HG02759 (cell line): ENCODE data around the gene TIGD6.

Experiments used
- ATAC-seq: cut with Tn5 transposase; IDR thresholded peaks from one replicate; pipeline ENCODE4 v1.9.1; 2021; ENCODE audit warnings: mild to moderate bottlenecking, moderate library complexity; ENCODE audit not compliant: unreplicated experiment

The TIGD6 gene

GRCh38 chr5:149981206-149981605 is 19.2 kb downstream of the TIGD6 start:
- ATAC-seq, result no peak

DNA sequence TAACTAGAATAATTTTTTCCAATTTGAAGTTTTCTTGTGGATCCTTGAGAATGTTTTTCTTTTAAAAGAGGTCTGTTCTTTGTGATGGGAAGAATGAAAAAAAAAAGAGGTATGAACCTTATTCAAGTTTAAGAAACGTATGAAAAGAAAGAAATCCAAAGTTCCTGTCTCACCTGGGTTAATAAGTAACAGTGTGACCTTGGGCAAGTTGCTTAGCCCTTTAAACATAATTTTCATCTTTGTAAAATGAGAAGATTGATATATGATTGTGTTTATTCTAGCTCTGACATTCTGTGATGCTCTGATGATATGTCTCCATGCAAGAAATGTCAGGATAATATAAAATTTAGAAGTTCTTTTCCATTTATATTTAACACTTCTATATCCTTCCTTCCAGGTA is 20.6 kb downstream of the TIGD6 start:
- no peak for ATAC-seq

GRCh38 chr5:149975409-149975808 is 25.0 kb downstream of the TIGD6 start:
- no peak for ATAC-seq

GRCh38 chr5:149969181-149969930 is 31.1 kb downstream of the TIGD6 start:
- ATAC-seq, result no peak

DNA sequence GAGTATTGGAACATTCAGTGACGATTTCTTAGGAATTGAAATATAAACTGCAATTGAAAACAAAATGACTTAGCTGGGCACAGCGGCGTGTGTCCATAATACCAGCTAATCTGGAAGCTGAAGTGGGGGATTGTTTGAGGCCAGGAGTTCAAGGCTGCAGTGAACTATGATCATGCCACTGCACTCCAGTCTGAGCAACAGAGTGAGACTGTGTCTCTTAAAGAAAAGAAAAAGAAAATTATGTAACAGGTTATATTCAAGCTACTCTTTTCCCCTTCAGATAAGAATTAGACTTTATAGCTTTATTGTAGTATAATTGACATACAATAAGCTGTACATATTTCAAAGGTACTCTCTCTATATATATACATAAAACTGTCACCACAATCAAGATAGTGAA is 33.5 kb downstream of the TIGD6 start:
- no peak for ATAC-seq

DNA sequence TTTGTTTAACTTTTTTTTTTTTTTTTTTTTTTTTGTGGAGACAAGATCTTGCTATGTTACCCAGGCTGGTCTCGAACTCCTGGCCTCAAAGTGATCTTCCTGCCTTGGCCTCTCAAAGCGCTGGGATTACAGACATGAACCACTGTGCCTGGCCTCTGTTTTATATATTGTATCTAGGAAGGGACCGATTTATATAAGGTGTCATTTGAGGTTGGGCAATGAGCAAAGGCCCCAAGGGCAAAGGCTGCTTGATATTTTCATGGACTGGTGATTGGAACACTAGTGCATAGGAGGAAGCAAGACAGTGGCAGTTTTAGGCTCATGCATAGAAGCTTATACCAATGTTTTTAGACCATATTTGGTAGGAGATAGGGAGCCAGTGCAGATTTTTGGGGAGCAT is 36.7 kb downstream of the TIGD6 start:
- no peak for ATAC-seq

- ATAC-seq, result no peak
Measured at GRCh38 chr5:149962601-149963300, 37.7 kb downstream of the TIGD6 start.

- ATAC-seq, result no peak
Measured at GRCh38 chr5:149961957-149962409, 38.5 kb downstream of the TIGD6 start.

DNA sequence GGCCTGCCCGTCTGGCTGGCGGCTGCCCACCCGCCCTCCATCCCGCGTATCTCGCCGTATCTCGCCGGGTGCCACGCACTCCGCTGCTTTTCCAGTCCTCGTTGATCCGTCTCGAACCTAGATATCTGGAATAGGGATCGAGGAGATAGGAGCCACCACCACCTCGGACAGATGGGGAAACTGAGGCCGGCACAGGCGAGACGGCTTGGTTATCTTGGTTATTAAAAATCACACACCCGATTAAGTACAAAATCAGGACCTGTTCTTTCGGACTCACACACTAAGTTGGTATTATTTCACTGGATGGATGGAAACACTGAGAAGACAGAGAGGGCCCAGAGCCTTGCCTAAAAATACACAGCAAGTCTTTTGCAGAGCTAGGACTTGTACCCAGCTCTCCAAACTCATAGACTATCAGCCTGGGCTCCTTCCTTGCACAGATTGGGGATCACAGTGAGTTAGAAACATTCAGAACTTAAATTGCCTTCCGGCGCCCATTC is 39.2 kb downstream of the TIGD6 start:
- ATAC-seq, result no peak

GRCh38 chr5:149960272-149961185 is 39.9 kb downstream of the TIGD6 start, which contains the start of gene SLC26A2:
Gene SLC26A2, plus strand, starts transcription at chr5:149960758. Its CDS starts 16,895 bp downstream, at chr5:149977653.
- ATAC-seq, result peak; percentile 99

GRCh38 chr5:149959406-149960236 is 40.8 kb downstream of the TIGD6 start:
- ATAC-seq, result no peak

- no peak for ATAC-seq
Measured at GRCh38 chr5:149957855-149958254, 42.6 kb downstream of the TIGD6 start.

- ATAC-seq, result no peak
Measured at GRCh38 chr5:149956685-149957084, 43.8 kb downstream of the TIGD6 start.

- ATAC-seq, result no peak
Measured at GRCh38 chr5:149954798-149955197, 45.7 kb downstream of the TIGD6 start.

DNA sequence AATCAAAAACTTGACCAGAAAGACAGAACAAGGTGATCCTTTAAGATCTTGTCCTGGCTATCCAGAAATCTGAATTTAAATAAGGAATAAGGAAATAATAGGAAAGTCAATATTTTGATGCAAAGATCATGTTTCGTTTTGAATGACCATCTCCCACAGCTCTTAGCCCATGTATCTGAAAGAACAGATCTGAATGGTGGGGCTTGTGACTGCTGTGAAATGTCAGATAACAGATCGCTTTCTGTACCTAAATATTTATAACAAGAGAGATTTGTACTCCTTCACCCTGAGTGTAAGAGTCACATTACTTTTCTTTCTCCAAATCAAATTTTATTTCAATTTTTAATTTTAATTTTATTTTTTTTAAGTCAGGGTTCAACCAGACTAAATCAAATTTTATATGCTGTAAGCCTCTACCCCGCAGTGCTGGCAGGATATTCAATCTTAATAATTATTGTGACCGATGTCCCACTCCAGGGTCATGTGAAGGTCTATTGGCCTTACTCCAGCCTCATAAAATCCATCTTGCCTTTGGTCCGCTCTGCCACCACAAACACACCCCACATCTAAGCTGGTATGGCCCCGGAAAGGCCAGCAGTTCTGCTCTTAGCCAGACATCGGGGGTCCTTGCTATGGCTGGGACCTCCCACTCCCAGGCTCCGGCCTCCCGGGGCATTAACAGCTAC is 46.9 kb downstream of the TIGD6 start:
- no peak for ATAC-seq

GRCh38 chr5:149951138-149951749 is 49.2 kb downstream of the TIGD6 start:
- ATAC-seq, result no peak

DNA sequence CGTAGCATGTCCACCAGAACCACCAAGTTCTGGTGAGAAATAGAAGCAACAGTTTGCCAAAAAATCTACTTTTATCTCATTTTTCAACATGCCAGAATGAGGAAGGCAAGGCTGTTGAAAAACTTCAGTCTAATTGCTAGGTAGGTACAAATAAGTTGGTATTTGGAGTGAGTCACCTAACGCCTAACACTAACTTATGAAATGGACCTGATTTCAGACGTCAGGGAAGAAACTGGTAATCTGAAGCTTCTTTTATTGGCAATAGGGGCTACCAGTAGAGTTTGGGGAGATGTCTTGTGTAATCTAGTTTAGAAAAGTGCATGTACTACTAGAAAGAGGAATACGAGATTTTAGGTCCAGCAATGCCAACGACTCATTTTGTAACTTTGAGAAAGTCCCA is 51.5 kb downstream of the TIGD6 start:
- no peak for ATAC-seq

DNA sequence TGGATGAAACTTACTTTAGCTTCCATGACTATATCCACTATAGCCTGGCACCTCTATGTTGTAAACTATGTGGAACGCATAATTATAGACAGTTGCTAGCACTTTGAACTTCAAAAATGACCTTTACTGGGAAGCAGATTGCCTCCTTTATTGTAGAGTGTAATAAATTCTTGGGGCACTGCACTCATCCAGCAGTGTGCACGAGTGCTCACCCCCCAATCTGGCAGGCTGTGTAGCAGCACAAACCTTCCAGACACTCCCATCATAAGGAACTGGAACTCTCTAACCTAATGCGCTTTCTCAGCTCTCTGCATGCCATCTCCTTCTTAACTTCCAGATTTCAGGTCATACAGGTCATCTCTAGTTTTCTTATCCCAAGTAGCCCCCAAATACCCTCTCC is 54.3 kb downstream of the TIGD6 start:
- ATAC-seq, result no peak

DNA sequence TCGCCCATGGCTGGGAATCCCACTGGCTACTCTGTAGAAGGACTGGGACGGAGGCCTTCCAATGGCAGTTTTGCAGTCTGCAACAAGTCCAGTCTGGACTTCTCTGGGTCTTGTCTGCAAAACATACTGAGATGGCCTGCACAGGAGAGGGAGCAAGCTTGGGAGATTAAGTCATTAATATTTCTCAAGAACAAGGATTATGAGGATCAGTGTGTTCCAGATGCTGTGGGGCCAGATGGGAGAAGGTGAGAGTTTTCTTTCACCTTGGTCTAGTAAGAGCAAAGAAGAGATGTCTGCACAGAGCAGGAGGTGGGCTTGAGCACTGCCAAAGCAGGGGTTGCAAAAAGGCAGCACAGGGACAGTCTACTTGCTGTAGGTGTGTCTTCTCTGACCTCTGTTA is 55.8 kb downstream of the TIGD6 start, which contains the start of gene PDE6A:
TSS of gene PDE6A (minus strand) at position 128 of the 400 bp plus-strand sequence. CDS start at position 8, 120 bp downstream.
- ATAC-seq, result no peak
